BLaER1 treated with 17β-estradiol and CSF1 and Interleukin-3, amounts not matched to agents 10 nM and 100 nM (cell line): ENCODE results near the gene TP53I11.

Source experiments
- H3K27ac ChIP-seq, 11 experiments: shearing (Covaris generic); formaldehyde crosslinking; 2 replicates each; pipeline ENCODE4 v1.8.1; 2022
- H3K27me3 ChIP-seq, 11 experiments: shearing (Covaris generic); formaldehyde crosslinking; 2 replicates each; pipeline ENCODE4 v1.8.1; 2022
- H3K36me3 ChIP-seq, 11 experiments: shearing (Covaris generic); formaldehyde crosslinking; 2 replicates each; pipeline ENCODE4 v1.8.1; 2022
- H3K4me1 ChIP-seq, 10 experiments: shearing (Covaris generic); formaldehyde crosslinking; 2 replicates each; pipeline ENCODE4 v1.8.1; 2022
- H3K4me2 ChIP-seq, 11 experiments: shearing (Covaris generic); formaldehyde crosslinking; 2 replicates each; pipeline ENCODE4 v1.8.1; 2022
- H3K4me3 ChIP-seq, 10 experiments: shearing (Covaris generic); formaldehyde crosslinking; 2 replicates each; pipeline ENCODE4 v1.8.1; 2022
- H3K9ac ChIP-seq, 11 experiments: shearing (Covaris generic); formaldehyde crosslinking; 2 replicates each; pipeline ENCODE4 v1.8.1; 2022
- H3K9me3 ChIP-seq, 11 experiments: shearing (Covaris generic); formaldehyde crosslinking; replicated peaks in 1 of 11; 2 replicates each; pipeline ENCODE4 v1.8.1; 2022
- H4K20me1 ChIP-seq, 11 experiments: shearing (Covaris generic); formaldehyde crosslinking; 2 replicates each; pipeline ENCODE4 v1.8.1; 2022
- Cebpa-rat ChIP-seq, 11 experiments: shearing (Covaris generic); IDR thresholded peaks; 2 replicates each; pipeline ENCODE4 v1.8.1; 2022

Gene TP53I11

GRCh38 chr11:44904261-44905020 is 46.2 kb downstream of the TP53I11 start:
- Histone ChIP-seq H3K9me3 (peaks cover 0 to 4% (median under 1%) of the 10 kb centered on the region in 11 experiments; a peak in 6 of 22 replicates), H3K4me3 (no peak overlapping the region), H3K9ac (no peak overlapping the region), H3K27ac (no peak overlapping the region), H3K4me2 (peak overlapping the region in 1 of 11 experiments; percentile 55; a peak in 2 of 22 replicates), H3K36me3 (no peaks in the 10 kb centered on the region), H4K20me1 (peaks cover 0 to 4% (median 0%) of the 10 kb centered on the region in 11 experiments; a peak in 5 of 22 replicates), H3K4me1 (peaks cover 0 to 44% (median 35%) of the 10 kb centered on the region in 10 experiments; a peak in 15 of 20 replicates), H3K27me3 (peaks cover 0 to 13% (median 0%) of the 10 kb centered on the region in 11 experiments; a peak in 4 of 22 replicates)
- TF ChIP-seq Cebpa-rat (IDR thresholded peaks at IDR 0.05): no peak

DNA sequence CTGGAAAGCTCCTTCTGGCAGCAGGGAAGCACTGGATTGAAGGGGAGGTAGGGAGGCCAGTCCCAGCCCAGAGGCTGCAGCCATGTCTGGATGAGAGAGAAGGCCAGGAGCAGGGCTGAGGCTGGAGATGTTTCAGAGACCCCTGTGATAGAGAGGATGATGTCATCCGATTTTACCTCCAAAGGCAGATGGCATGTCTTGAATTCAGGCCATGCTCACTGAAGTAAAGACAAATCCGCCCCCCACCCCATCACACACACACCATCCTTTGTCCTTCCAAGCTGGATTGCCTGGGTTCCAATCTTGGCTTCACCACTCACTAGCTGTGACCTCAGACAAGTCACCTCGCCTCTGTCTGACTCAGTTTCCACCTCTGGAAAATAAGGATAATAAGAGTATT is 47.2 kb downstream of the TP53I11 start:
- peaks cover 0 to 9% (median 0%) of the 10 kb centered on the region in 11 experiments; a peak in 1 of 22 replicates for H3K27me3 ChIP-seq
- H3K4me2 ChIP-seq: no peak overlapping the region
- no peak for TF ChIP-seq Cebpa-rat (IDR thresholded peaks at IDR 0.05)

GRCh38 chr11:44903035-44903434 is 47.6 kb downstream of the TP53I11 start:
- Histone ChIP-seq H3K27me3 (peaks cover 0 to 7% (median 0%) of the 10 kb centered on the region in 11 experiments; a peak in 1 of 22 replicates), H3K27ac (no peak overlapping the region), H3K4me3 (no peak overlapping the region), H3K9me3 (peaks cover 0 to 16% (median 13%) of the 10 kb centered on the region in 11 experiments; a peak in 15 of 22 replicates), H4K20me1 (peaks cover 0 to 4% (median 0%) of the 10 kb centered on the region in 11 experiments; a peak in 5 of 22 replicates), H3K36me3 (no peaks in the 10 kb centered on the region), H3K4me1 (peaks cover 0 to 30% (median 20%) of the 10 kb centered on the region in 10 experiments; a peak in 15 of 20 replicates), H3K4me2 (no peak overlapping the region; a peak in 1 of 22 replicates), H3K9ac (no peak overlapping the region)
- no peak for TF ChIP-seq Cebpa-rat (IDR thresholded peaks at IDR 0.05)

More for the DNA sequence above, 47.2 kb downstream of the TP53I11 start:
- no peak overlapping the region for H3K4me3 ChIP-seq
- H3K27ac ChIP-seq: no peak overlapping the region
- peaks cover 0 to 34% (median 25%) of the 10 kb centered on the region in 10 experiments; a peak in 15 of 20 replicates for H3K4me1 ChIP-seq
- no peaks in the 10 kb centered on the region for H3K36me3 ChIP-seq
- peaks cover 0 to 13% (median 10%) of the 10 kb centered on the region in 11 experiments; a peak in 15 of 22 replicates for H3K9me3 ChIP-seq
- H3K9ac ChIP-seq: no peak overlapping the region
- peaks cover 0 to 4% (median 0%) of the 10 kb centered on the region in 11 experiments; a peak in 5 of 22 replicates for H4K20me1 ChIP-seq

DNA sequence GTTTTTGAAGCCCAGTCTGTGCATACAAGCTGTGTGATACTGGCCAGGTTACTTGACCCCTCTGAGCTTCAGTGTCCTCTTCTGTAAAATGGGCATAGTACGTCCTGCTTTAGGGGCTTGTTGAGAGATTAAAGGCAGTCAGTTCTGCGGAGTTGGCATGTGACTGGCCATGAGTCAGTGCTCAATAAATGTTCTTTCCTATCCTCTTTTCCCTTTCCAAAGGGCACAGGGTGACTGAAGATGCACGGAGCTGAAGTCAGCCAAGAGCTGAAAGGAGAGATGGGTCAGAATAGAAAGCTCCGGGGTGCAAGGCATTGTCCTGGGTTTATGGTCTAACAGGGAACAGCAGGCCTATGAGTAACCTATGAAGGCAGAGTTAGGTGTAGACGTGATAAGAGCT is 48.9 kb downstream of the TP53I11 start:
- no peak for TF ChIP-seq Cebpa-rat (IDR thresholded peaks at IDR 0.05)
- Histone ChIP-seq H4K20me1 (peaks cover 0 to 4% (median 0%) of the 10 kb centered on the region in 11 experiments; a peak in 3 of 22 replicates), H3K4me2 (no peak overlapping the region), H3K4me3 (no peak overlapping the region), H3K27me3 (no peaks in the 10 kb centered on the region), H3K36me3 (no peaks in the 10 kb centered on the region), H3K4me1 (peaks cover 0 to 19% (median 10%) of the 10 kb centered on the region in 10 experiments; a peak in 13 of 20 replicates), H3K9me3 (peaks cover 0 to 16% (median 13%) of the 10 kb centered on the region in 11 experiments; a peak in 15 of 22 replicates), H3K9ac (no peak overlapping the region), H3K27ac (no peak overlapping the region)

GRCh38 chr11:44901120-44901633 is 49.5 kb downstream of the TP53I11 start:
- Histone ChIP-seq H3K4me2 (no peak overlapping the region), H3K9ac (no peak overlapping the region), H3K36me3 (no peaks in the 10 kb centered on the region), H3K4me3 (no peak overlapping the region), H3K27ac (no peak overlapping the region), H3K4me1 (peaks cover 0 to 19% (median 10%) of the 10 kb centered on the region in 10 experiments; a peak in 13 of 20 replicates), H4K20me1 (peaks cover 0 to 4% (median 0%) of the 10 kb centered on the region in 11 experiments; a peak in 2 of 22 replicates), H3K9me3 (peaks cover 0 to 16% (median 13%) of the 10 kb centered on the region in 11 experiments; a peak in 15 of 22 replicates), H3K27me3 (no peaks in the 10 kb centered on the region)
- TF ChIP-seq Cebpa-rat (IDR thresholded peaks at IDR 0.05): no peak

GRCh38 chr11:44899959-44900358 is 50.7 kb downstream of the TP53I11 start:
- Histone ChIP-seq H3K4me3 (no peak overlapping the region), H3K27ac (no peak overlapping the region), H4K20me1 (no peaks in the 10 kb centered on the region; a peak in 1 of 22 replicates), H3K4me1 (peaks cover 0 to 9% (median 0%) of the 10 kb centered on the region in 10 experiments; a peak in 5 of 20 replicates), H3K36me3 (no peaks in the 10 kb centered on the region), H3K9me3 (peaks cover 0 to 16% (median 13%) of the 10 kb centered on the region in 11 experiments; a peak in 15 of 22 replicates), H3K4me2 (no peak overlapping the region), H3K27me3 (no peaks in the 10 kb centered on the region), H3K9ac (no peak overlapping the region)
- no peak for TF ChIP-seq Cebpa-rat (IDR thresholded peaks at IDR 0.05)

DNA sequence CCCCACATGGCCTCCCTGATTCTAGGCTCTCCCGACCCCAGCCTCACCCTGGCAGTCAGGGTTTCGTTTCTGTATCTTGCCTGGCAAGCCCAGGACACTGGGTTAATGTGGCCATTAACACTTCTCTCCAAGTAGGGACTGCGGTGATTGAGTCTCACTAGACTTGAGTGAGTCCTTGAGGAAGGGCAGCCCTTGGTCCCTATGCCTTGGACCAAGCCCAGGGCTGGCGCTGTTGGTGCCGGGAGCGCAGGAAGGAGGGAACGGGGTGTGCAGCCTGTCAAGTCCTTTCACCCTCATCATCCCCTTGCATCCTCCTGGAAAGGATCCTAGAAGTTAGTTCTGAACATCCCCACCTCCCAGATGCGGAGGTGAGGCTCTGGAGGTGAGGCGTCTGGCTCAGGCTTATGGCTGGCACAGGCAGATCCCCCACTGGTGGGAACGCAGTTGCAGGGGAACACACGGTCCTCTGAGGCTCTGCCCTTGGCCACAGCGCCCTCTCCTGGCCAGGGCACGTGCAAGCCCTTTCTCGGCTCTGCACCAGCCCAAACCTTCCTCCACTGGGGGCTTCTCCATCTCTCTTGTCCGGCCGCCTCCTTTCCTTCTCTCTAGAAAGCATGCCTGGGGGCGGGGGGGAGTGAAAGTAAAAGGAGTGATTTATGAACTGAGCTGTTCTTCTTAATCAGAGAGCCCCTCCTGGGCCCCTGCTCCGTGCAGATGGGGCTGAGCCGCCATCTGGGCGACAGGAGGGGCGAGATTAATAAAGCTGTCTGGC is 56.7 kb downstream of the TP53I11 start:
- H3K36me3 ChIP-seq: no peaks in the 10 kb centered on the region
- TF ChIP-seq Cebpa-rat (IDR thresholded peaks at IDR 0.05): no peak
- H3K4me3 ChIP-seq: no peak overlapping the region
- no peak overlapping the region for H3K4me2 ChIP-seq
- no peak overlapping the region for H3K27ac ChIP-seq
- H3K9me3 ChIP-seq: peaks cover 0 to 9% (median 7%) of the 10 kb centered on the region in 11 experiments; a peak in 13 of 22 replicates
- H4K20me1 ChIP-seq: peaks cover 0 to 33% (median 0%) of the 10 kb centered on the region in 11 experiments; a peak in 5 of 22 replicates
- H3K9ac ChIP-seq: no peak overlapping the region
- H3K4me1 ChIP-seq: 0 out of 20 replicates have a peak, but pooled peaks cover 0 to 4% (median 0%) of the 10 kb centered on the region in 10 experiments
- peaks cover 0 to 4% (median 0%) of the 10 kb centered on the region in 11 experiments; a peak in 1 of 22 replicates for H3K27me3 ChIP-seq

DNA sequence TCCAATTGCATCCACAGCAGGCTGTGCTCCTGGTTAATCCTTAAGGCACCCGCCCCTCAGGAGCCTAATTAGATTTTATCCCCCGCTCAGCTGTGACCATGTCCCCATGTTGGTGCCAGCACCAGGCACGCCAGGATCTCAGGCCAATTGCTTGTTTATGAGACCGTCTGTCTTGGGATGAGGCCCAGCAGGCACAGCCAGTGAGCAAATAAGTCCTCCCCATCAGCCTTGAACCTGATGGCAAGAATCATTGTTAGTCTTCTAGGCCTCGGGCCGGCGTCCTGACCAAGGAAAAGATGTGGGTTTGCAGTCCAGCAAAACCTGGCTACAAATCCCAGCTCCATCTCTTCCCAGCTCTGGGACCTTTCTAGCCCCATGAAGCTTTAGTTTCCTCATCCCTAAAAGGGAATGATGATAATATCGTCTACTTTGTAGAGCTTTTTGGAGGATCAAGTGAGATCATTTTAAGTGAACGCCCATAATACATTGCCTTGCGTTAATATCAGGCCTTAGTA is 57.3 kb downstream of the TP53I11 start:
- Histone ChIP-seq H3K27me3 (peaks cover 0 to 4% (median 0%) of the 10 kb centered on the region in 11 experiments; a peak in 1 of 22 replicates), H3K4me3 (no peak overlapping the region), H4K20me1 (peaks cover 0 to 33% (median 0%) of the 10 kb centered on the region in 11 experiments; a peak in 5 of 22 replicates), H3K9me3 (peaks cover 0 to 2% (median under 1%) of the 10 kb centered on the region in 11 experiments; a peak in 8 of 22 replicates), H3K9ac (no peak overlapping the region), H3K27ac (no peak overlapping the region), H3K4me2 (no peak overlapping the region), H3K36me3 (no peaks in the 10 kb centered on the region), H3K4me1 (0 out of 20 replicates have a peak, but pooled peaks cover 0 to 4% (median 0%) of the 10 kb centered on the region in 10 experiments)
- TF ChIP-seq Cebpa-rat (IDR thresholded peaks at IDR 0.05): no peak
